GM12875 (cell line): ENCODE data around the gene PANK4.

Experiments
- H3K4me3 ChIP-seq: one replicate; pipeline ENCODE4 v1.5.1; 2011; ENCODE audit warnings: low read depth, low read length, control low read depth
- CTCF ChIP-seq: IDR thresholded peaks from 2 replicates; pipeline ENCODE4 v1.5.1; 2011; ENCODE audit warnings: low read depth, mild to moderate bottlenecking, control low read depth, inconsistent platforms, low read length, moderate library complexity, borderline replicate concordance; ENCODE audit not compliant: insufficient read depth

PANK4 gene

GRCh38 chr1:2519729-2520128 lies 6.7 kb downstream of the PANK4 start:
- no peak overlapping the region for H3K4me3 ChIP-seq
- TF ChIP-seq CTCF: no peak

- no peak for TF ChIP-seq CTCF
- no peak overlapping the region for H3K4me3 ChIP-seq
These were observed 7.2 kb downstream of the PANK4 start for GRCh38 chr1:2519029-2519685.

- TF ChIP-seq CTCF: no peak
- H3K4me3 ChIP-seq: no peak overlapping the region
These were observed 7.9 kb downstream of the PANK4 start for GRCh38 chr1:2518528-2518927.

GRCh38 chr1:2517966-2518365 lies 8.4 kb downstream of the PANK4 start:
- TF ChIP-seq CTCF: no peak
- no peak overlapping the region for H3K4me3 ChIP-seq

- H3K4me3 ChIP-seq: no peak overlapping the region
- TF ChIP-seq CTCF: no peak
These were observed 9.4 kb downstream of the PANK4 start for GRCh38 chr1:2516946-2517345.

GRCh38 chr1:2516124-2516523 lies 10.3 kb downstream of the PANK4 start:
- TF ChIP-seq CTCF: no peak
- no peak overlapping the region for H3K4me3 ChIP-seq

- no peak for TF ChIP-seq CTCF
- no peak overlapping the region for H3K4me3 ChIP-seq
These were observed 10.7 kb downstream of the PANK4 start for GRCh38 chr1:2515763-2516080.
